Lower lobe of right lung (tissue), 2 donors: Measurements from ENCODE around the gene GCN1. TPM values are rescaled to one million over a fixed set of nuclear protein-coding genes. Genes with fewer than 3 reads are reported as not detected.

Source experiments
- ATAC-seq, 2 donors: fragments of 200-7000 bp; cut with Tn5 transposase; one replicate each; pipeline ENCODE4 v1.9.1; 2020 to 2022; ENCODE audit warnings: mild to moderate bottlenecking in 2 of 2, moderate library complexity in 2 of 2
- DNase-seq: peaks from one replicate; pipeline ENCODE4 v3.0.0-alpha.2; 2020
- H3K27ac ChIP-seq: fragments of 200-600 bp; one replicate; pipeline ENCODE4 v1.8.0; 2022
- H3K27me3 ChIP-seq: fragments of 200-600 bp; one replicate; pipeline ENCODE4 v1.8.0; 2022; ENCODE audit warnings: low read depth
- H3K36me3 ChIP-seq: fragments of 200-600 bp; one replicate; pipeline ENCODE4 v1.8.0; 2022; ENCODE audit warnings: mild to moderate bottlenecking
- H3K4me1 ChIP-seq: fragments of 200-600 bp; one replicate; pipeline ENCODE4 v1.8.0; 2022
- H3K4me3 ChIP-seq: fragments of 200-600 bp; one replicate; pipeline ENCODE4 v1.8.0; 2022; ENCODE audit warnings: mild to moderate bottlenecking
- H3K9me3 ChIP-seq: fragments of 200-600 bp; one replicate; pipeline ENCODE4 v1.8.0; 2022
- intact Hi-C: fragments of 100-400 bp; cut with DNase I; formaldehyde crosslinking; loops from one replicate; pipeline ENCODE4 v1.11.0; 2022
- total RNA-seq: library from RNA; stranded (reverse); fragmentation: NEBNext Ultra II Directional; extraction: Animal tissue kit (Norgen Biotek cat#: 25700); gene quantifications from one replicate; pipeline ENCODE4 v1.2.1, GENCODE V29; 2021
- TF ChIP-seq, protein P1 (sequence below): fragments of 200-600 bp; IDR thresholded peaks from one replicate; pipeline ENCODE4 v1.8.0; 2022; ENCODE audit warnings: antibody characterized with exemption, mild to moderate bottlenecking
- donor health status: DM: no; HTN: yes; CAD: no; lungs with severe emphysema.

GCN1 gene
- total RNA-seq, 1 donor from 2014 or later = 73.6 TPM

DNA sequence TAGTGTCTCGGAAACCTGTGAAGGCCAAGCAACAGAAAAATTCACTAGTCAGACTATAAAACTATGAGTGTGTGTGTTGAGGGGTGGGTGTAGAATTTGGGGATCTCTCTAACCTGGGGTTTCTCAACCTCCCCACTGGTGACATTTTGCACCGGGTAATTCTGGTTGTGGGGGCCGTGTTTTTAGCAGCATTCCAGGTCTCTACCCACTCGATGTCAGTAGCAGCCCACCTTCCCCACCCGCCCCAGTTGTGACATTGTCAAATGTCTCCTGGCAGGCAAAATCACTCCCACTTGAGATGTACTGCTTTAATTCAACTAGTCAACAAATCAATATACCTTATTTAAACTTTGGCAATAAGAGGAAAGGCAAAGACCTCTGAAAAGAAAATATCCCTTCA is 4.1 kb downstream of the GCN1 start:
- TF ChIP-seq, protein P1, sequence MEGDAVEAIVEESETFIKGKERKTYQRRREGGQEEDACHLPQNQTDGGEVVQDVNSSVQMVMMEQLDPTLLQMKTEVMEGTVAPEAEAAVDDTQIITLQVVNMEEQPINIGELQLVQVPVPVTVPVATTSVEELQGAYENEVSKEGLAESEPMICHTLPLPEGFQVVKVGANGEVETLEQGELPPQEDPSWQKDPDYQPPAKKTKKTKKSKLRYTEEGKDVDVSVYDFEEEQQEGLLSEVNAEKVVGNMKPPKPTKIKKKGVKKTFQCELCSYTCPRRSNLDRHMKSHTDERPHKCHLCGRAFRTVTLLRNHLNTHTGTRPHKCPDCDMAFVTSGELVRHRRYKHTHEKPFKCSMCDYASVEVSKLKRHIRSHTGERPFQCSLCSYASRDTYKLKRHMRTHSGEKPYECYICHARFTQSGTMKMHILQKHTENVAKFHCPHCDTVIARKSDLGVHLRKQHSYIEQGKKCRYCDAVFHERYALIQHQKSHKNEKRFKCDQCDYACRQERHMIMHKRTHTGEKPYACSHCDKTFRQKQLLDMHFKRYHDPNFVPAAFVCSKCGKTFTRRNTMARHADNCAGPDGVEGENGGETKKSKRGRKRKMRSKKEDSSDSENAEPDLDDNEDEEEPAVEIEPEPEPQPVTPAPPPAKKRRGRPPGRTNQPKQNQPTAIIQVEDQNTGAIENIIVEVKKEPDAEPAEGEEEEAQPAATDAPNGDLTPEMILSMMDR = no peak
- intact Hi-C loops = no loop called here
- no peak overlapping the region for H3K27ac ChIP-seq
- H3K4me3 ChIP-seq = no peak overlapping the region
- DNase-seq = no peak
- no peaks in the 10 kb centered on the region for H3K9me3 ChIP-seq
- H3K27me3 ChIP-seq = no peaks in the 10 kb centered on the region
- peaks cover 62% of the 10 kb centered on the region for H3K36me3 ChIP-seq
- H3K4me1 ChIP-seq = peaks cover 21% of the 10 kb centered on the region
- no peak for ATAC-seq

DNA sequence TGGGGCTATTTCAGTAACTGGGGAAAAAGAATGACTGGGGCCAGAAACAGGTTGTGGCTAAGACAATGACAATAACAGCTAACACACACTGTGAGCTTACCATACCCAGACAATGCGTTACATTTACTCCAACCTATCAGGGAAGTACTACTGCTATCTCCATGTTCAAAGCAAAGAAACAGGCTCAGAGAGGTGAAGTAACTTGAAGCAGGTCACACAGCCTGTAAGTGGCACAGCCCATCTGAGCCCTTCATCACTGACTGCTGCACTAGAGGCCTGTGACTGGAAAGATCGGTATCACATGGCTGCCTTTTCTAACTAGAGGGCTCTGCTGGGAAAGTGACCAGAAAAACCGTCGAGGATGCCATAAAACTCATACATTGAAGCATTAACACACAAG is 7.9 kb downstream of the GCN1 start:
- H3K9me3 ChIP-seq = no peaks in the 10 kb centered on the region
- DNase-seq (no peak), ATAC-seq (no peak)
- intact Hi-C loops = no loop called here
- H3K36me3 ChIP-seq = peaks cover 97% of the 10 kb centered on the region
- TF ChIP-seq, protein P1 = no peak
- no peaks in the 10 kb centered on the region for H3K4me1 ChIP-seq
- no peak overlapping the region for H3K27ac ChIP-seq
- no peaks in the 10 kb centered on the region for H3K27me3 ChIP-seq
- H3K4me3 ChIP-seq = no peak overlapping the region

DNA sequence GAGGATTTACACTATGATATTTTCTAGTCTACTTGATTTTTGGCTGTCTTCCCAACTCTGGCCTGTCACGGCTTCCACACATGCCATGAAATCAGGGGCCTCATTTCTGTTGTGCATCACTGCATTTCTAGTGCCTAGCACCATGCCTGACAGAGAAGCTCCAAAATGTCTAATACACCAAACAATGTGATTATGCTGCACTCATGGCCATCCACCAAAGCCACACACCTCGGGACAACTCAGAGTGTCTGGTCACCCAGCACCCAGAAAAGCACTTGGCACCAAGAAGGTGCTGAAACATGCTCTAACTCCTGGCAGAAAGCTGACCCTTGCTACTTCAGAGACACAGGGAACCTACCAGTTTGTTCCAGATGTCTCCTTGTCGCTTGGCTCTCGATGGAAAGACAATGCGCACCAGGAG is 11.3 kb downstream of the GCN1 start:
- Histone ChIP-seq H3K27me3 (no peaks in the 10 kb centered on the region), H3K4me3 (no peak overlapping the region), H3K36me3 (peaks cover 95% of the 10 kb centered on the region), H3K27ac (no peak overlapping the region), H3K4me1 (no peaks in the 10 kb centered on the region), H3K9me3 (no peaks in the 10 kb centered on the region)
- TF ChIP-seq, protein P1 = no peak
- DNase-seq = no peak
- ATAC-seq = no peak
- intact Hi-C loops = no loop called here

DNA sequence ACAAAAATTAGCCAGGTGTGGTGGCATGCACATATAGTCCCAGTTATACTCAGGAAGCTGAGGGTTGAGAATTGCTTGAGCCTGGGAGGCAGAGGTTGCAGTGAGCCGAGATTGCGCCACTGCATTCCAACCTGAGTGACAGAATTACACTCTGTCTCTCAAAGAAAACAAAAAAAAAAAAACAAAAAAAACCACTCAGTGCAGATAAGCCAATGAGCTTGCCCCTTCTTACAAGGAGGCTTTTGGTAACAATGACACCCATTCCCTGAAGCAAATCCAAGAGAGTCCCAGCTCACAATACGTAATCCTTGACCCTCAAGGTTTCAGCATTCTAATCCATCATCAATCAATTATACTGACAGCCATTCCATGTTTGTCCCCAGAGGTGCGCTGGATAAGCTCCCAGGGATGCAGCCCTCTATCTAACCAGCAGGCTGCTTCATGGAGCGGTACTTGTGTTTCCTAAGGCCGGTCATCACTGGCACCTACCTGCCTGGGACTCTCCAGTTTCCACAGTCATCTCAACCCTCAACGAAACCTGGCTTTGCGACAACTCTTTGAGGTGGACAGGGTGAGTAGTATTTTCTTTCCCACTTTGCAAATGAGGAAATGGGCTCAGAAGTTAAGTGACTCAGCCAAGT is 12.4 kb downstream of the GCN1 start:
- H3K36me3 ChIP-seq = peaks cover 95% of the 10 kb centered on the region
- H3K4me3 ChIP-seq = no peak overlapping the region
- H3K4me1 ChIP-seq = no peaks in the 10 kb centered on the region
- ATAC-seq = peak; percentile 62 to 70
- no peaks in the 10 kb centered on the region for H3K27me3 ChIP-seq
- no peak for DNase-seq
- intact Hi-C loops = no loop called here
- TF ChIP-seq, protein P1 = no peak
- H3K9me3 ChIP-seq = no peaks in the 10 kb centered on the region
- H3K27ac ChIP-seq = peak overlapping the region; percentile 31

DNA sequence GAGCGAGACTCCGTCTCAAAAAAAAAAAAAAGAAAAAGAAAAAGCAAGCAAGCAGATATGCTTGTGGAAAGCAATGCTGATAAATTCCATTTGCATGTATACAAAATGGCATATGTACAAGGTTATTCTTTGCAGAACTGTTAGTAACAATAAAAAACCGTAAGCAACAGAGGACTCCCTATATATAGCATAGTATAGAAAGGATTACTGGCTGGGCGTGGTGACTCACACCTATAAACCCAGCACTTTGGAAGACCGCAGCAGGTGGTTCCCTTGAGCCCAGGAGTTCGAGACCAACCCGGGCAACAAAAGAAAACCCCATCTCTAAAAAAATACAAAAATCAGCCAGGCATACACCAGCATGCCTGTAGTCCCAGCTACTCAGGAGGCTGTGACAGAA is 13.5 kb downstream of the GCN1 start:
- H3K27me3 ChIP-seq = no peaks in the 10 kb centered on the region
- TF ChIP-seq, protein P1 = no peak
- intact Hi-C loops = no loop called here
- ATAC-seq = no peak
- H3K9me3 ChIP-seq = no peaks in the 10 kb centered on the region
- peaks cover 95% of the 10 kb centered on the region for H3K36me3 ChIP-seq
- H3K4me3 ChIP-seq = no peak overlapping the region
- no peak overlapping the region for H3K27ac ChIP-seq
- H3K4me1 ChIP-seq = no peaks in the 10 kb centered on the region
- no peak for DNase-seq
